Hippocampal formation (tissue), 2 donors: ENCODE results near the gene PTCHD1.

Experiments
- DNase-seq, 2 donors: peaks; one replicate each; lab custom pipeline; 2025; lab: John Stamatoyannopoulos, UW

PTCHD1 gene

DNA sequence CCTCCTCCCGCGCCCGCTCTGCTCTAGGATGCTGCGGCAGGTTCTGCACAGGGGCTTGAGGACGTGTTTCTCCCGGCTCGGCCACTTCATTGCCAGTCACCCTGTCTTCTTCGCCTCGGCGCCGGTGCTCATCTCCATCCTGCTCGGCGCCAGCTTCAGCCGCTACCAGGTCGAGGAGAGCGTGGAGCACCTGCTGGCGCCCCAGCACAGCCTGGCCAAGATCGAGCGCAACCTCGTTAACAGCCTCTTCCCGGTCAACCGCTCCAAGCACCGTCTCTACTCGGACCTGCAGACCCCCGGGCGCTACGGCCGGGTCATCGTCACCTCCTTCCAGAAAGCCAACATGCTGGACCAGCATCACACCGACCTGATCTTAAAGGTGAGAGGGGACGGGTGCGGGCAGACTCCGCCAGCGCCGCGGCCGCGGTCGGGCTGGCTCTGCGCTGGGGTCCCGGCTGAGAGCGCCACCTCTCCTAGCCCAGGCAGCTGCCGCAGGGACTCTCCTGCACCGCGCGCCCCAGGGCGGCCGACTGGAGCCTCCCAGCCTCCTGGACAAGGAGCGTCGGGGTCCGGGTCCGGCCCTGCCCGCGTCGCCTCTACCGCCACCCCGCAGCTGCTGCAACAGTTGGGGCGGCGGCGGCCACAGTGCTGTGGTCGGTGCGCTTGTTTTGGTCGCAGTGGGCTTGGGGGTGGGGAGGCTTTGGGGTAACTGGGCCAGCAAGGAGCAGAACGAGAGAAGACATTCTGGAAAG is at the start of gene PTCHD1:
Gene PTCHD1 (plus strand): TSS at position 2 of the 752 bp plus-strand sequence. CDS start 27 bp downstream, at position 29.
- no peak for DNase-seq

DNA sequence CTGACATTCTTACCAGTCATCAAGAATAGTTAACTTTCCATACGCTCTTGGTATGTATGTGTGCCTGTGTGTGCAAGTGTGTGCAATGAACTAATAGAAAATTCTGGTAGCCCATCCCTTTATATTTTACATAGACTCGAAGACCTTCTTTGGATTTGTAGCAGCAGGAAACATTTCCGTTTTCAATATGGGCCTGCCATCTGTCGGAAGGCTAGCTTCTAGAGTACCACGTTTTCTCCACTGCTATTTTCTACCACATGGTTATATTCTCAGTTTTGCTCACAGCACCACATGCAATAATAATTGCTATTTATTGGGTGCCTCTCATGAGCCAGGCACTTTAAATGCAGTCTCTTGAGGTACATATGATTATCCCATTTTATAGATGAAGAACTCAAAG is 47.9 kb upstream of the PTCHD1 start:
- no peak for DNase-seq

DNA sequence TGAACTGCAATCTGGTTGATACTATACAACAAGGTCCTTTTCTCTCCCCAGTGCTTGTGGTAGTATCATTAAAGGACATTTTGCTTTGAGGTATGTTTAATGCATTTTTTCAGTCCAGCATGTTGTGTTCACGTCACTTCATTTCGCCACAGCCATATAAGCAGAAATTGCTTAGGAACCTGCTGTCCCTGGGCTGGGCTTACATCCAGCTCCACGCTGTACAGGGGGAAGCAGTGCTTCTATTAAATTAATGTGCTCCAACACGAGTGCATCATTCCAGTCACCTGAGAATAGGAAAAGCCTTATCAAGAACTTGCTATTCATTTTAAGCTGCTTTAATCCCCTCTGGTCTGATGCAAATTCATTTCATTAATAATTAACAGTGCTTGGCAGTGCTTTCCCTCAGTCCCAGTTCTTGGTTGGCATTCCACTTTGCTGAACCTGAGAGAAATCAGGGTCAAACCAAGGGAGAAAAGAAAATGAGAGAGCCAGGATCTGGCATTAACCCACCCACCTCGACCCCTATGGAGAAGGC is 47.4 kb upstream of the PTCHD1 start:
- no peak for DNase-seq

DNA sequence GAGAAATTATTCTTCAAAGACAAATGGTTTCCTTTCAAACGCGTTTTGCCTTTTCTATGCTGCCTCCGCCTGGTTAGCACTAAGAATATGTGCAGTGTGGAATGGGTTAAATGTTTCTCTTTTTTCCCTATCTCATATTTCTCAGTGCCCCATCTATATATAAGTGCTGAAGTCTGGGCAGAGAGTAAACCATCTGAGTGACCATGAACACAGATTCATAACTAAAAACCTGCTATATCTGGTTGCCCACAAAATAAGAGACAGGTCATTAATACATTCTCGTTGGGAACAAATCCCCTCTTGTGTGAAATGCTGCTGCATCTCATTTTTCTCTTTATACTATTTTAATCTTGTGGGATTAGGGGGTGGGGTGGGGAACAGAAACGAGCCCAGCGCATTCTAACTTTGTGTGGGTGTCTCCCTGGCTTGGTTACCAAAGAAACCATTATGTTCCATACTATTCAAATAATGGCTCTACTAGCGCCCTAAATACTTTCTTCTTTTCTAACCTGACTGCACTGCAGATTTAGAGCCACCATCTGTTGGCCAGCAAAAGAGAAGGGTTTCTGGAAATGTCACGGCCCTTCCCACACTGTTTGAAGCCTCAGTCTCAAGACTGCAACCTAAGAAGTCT is 42.2 kb upstream of the PTCHD1 start:
- DNase-seq = no peak

DNA sequence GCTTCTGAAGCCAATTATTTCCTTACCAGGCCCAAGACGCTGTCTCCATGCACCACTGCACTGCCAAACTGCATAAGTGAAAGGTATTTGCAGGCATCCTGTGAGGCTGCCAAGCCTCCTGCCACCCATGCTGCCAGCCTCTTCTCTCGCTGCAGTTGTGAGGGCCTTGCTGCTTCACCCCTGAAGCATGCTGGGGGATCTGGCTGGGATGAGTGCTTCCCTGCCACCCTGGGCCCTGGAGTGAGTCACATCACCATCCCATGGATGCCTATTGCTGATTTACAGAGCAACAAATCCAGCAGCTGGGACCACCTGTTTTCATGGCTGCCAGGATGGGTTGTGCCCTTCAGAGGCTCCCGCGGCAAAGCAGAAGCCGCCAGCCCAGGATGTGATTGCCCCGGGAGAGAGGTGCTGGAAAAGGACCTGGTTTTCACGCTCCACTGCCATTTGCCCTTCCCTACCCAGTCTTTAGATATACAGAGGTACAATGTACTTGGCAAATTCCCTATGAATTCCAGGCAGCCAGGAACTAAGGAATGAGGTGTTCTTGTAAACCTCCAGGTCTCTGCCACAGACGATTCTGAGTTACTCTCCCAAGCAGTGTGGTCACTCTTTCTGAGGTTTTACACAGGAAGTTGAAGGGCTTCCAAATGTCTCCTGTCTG is 41.5 kb upstream of the PTCHD1 start:
- peak in 1 of 2 donors; percentile 5 for DNase-seq

DNA sequence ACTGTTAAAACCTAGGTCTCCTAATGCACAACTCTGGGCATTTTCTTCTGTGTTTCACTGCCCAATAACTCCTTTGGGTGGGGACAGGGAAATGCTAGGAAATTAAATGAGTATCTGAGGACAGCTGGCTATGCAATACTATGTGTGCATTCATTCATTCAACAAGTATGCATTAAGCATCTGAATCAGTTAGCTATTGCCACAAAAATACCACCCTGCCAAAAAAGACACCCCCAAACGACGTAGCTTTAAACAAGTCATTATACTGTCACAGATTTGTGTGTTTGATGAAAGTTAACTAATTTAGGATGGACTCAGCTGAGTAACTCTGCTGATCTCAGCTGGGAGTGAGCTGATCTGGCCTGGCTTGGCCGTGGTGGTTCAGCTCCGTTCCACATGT is 29.8 kb upstream of the PTCHD1 start:
- no peak for DNase-seq

GRCh38 chrX:23311731-23312130 is 22.9 kb upstream of the PTCHD1 start:
- DNase-seq = no peak

- DNase-seq = no peak
These were observed 22.5 kb upstream of the PTCHD1 start for GRCh38 chrX:23312136-23312535.

GRCh38 chrX:23317799-23318724 is 16.6 kb upstream of the PTCHD1 start:
- DNase-seq = no peak

DNA sequence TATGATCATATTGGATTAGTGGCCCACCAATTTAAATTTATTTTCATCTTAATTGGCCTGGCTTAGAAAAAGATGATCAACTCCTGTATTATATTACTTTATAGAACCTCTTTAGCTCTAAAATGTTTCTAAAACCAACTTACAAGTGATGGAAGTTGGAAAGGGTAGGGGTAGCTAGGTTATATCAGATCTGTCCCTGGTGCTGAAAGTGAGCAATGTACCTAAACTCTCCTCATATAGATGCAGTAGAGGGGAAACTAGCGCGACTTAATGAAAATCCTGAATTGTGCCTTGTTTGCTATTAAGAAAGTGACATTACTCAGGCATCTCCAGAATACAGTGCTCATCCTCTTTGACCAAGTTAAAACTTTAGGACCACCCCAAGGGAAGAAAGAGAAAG is 7.5 kb upstream of the PTCHD1 start:
- DNase-seq = no peak

- no peak for DNase-seq
These were observed 2.9 kb upstream of the PTCHD1 start for GRCh38 chrX:23331701-23332100.

DNA sequence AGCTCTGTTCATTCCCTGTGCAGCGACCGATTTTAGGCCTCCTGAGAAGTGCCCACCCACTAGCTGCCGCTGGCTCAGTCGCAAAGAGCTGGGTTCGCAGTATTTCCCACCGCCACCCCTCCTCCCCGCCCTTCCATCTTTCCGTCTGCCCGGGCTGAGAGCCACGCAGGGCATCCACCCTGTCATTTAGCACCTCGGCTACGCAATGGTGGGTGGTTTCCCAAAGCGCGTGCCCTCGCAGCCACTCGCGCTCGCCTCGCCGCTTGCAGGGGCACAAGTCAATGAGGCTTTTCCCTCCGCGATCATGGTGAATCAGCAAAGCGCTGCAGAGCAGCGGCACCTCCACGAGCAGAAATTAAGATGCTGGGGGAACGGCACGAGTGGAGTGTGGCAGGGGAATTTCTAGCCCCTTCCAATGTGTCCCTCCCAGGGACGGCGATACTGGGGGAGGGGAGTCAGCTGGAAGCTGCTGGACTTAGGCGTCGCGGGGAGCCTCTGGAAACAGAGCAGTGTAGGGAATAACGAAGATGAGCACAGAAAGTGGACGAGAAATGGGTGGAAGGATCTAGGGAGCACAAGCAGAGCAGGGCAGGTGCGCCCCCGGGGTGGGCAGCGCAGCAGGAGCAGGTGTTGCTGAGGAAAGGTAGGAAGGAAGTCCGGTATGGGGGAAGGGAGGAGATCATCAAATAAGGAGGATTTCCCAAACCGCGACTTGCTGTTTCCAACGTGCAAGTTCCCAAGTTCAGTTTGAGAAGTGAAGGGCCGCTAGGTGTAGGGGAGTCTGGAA is 2.4 kb upstream of the PTCHD1 start:
- no peak for DNase-seq

- no peak for DNase-seq
These were observed 1.5 kb upstream of the PTCHD1 start for GRCh38 chrX:23332888-23333821.

DNA sequence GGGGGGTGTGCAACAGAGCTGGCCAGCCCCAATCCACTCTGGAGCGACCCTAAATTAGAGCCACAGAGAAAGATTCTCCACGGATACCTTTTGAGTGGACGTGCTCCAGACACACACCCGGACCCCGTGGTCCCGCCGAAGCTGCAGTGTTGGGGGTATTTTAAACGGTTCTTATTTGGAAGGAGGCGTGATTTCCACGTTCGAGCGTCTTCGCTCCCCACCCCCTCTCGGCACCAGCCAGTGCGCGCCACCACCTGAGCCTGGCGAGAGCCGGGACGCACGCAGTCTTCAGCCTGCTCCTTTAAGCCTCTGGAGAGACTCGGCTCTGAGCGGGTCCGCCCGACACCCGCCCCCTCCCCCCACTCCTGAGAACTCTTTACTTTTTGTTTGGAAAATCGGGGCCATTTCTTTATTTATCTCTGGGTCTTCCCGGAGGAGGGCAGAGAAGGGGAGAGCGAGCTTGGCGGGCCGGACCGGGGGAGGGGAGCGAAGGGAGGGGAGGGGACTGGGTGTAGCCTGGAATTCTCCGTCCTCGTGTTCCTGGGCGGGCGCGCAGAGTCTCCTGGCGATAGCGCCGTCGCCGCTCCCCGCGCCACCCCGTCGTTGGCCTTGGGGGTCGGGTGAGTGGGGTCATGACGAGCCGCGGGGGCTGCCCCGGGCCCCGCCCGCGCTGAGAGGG is 668 bp upstream of the PTCHD1 start:
- no peak for DNase-seq

GRCh38 chrX:23334521-23334847 is 165 bp upstream of the PTCHD1 start:
- DNase-seq = no peak

- DNase-seq = no peak
These were observed 3.7 kb downstream of the PTCHD1 start for GRCh38 chrX:23338334-23338733.

DNA sequence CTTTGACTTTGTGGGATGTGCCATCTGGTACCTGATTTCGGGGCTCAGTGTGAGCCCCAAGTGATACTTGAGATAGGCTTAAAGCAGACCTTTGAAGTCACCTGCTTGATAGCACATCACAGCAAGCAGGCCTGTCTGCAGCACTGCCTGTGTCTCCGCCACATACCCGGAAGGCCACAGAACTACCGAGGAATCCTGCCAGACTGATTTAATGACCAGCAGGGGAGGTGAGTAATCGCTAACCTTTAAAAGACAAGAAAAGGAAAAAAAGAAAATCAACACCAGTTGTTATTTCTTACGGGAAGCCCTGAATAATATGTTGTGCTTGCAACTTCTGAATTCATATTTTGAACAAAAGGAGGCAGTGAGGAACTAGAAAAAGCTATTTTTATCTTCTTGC is 6.8 kb downstream of the PTCHD1 start:
- DNase-seq = no peak

GRCh38 chrX:23344238-23344903 is 9.7 kb downstream of the PTCHD1 start:
- DNase-seq = no peak

DNA sequence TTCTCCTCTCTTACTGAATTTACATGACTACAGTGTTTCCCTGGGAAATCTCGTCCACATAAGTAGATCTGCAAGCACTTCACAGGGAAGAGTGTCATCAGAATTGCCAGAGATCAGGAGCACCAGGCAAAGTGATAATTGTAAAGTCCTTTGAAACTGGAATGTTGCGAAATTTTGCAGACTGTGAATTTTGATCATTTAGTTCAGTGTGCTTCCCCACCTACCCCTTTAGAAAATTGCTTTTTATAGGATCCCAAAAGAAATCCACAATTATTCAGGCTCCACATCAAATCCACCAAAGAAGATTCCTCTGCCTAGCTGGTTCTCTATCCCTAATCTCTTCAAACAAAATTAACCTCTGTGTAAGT is 10.2 kb downstream of the PTCHD1 start:
- DNase-seq = no peak
